Breast epithelium (tissue), 4 donors: Measurements from ENCODE around the gene GPC6. TPM values are rescaled to one million over a fixed set of nuclear protein-coding genes. Genes with fewer than 3 reads are reported as not detected.

Source experiments
- DNase-seq, 2 donors: peaks; one replicate each; pipeline ENCODE4 v3.0.0-alpha.2; 2019; ENCODE audit warnings: low spot score in 2 of 2
- H3K27ac ChIP-seq, 2 donors: fragments of 200-600 bp; sonication (generic) in 1 of 2; one replicate each; pipeline ENCODE4 v1.5.1; 2016 to 2019; ENCODE audit warnings: mild to moderate bottlenecking in 1 of 2
- H3K27me3 ChIP-seq, 2 donors: fragments of 200-600 bp; sonication (generic) in 1 of 2; one replicate each; pipeline versions ENCODE4 v1.5.1 to v1.6.0; 2017 to 2019; ENCODE audit warnings: control low read depth in 1 of 2, mild to moderate bottlenecking in 1 of 2
- H3K36me3 ChIP-seq: fragments of 200-600 bp; one replicate; pipeline ENCODE4 v1.5.1; 2019
- H3K4me1 ChIP-seq, 2 donors: fragments of 200-600 bp; sonication (generic); one replicate each; pipeline ENCODE4 v1.5.1; 2016 to 2019; ENCODE audit warnings: control low read depth in 1 of 2
- H3K4me3 ChIP-seq, 3 donors: fragments of 200-600 bp; sonication (generic); 1 replicate in 2 of 3; 2 replicates in 1 of 3; pipeline ENCODE4 v1.5.1; 2016 to 2019; ENCODE audit warnings: mild to moderate bottlenecking in 3 of 3, moderate library complexity in 2 of 3
- H3K9me3 ChIP-seq, 2 donors: fragments of 200-600 bp; sonication (generic) in 1 of 2; one replicate each; pipeline ENCODE4 v1.5.1; 2016 to 2019; ENCODE audit warnings: control low read depth in 1 of 2
- CTCF ChIP-seq, 3 donors: fragments of 450-650 bp; IDR thresholded peaks; one replicate each; pipeline ENCODE4 v1.5.1; 2016 to 2017; ENCODE audit warnings: antibody characterized with exemption in 3 of 3, mild to moderate bottlenecking in 3 of 3, moderate library complexity in 3 of 3
- POLR2A ChIP-seq: fragments of 450-650 bp; IDR thresholded peaks from one replicate; pipeline ENCODE4 v1.6.1; 2016; ENCODE audit warnings: antibody characterized with exemption, mild to moderate bottlenecking, moderate library complexity
- POLR2AphosphoS5 ChIP-seq, 3 donors: sonication (generic); formaldehyde crosslinking; IDR thresholded peaks; one replicate each; pipeline ENCODE4 v1.6.1; 2017; ENCODE audit warnings: antibody characterized with exemption in 3 of 3
- intact Hi-C: fragments of 100-400 bp; cut with DNase I; formaldehyde crosslinking; loops from one replicate; pipeline ENCODE4 v1.15.1; 2023; ENCODE audit warnings: low total_unique reads
- total RNA-seq, 3 donors: library from RNA; depleted of rRNA; stranded (reverse); fragments of >200 nt; gene quantifications; one replicate each; pipeline ENCODE4 v1.1.0, GENCODE V29; 2016

GPC6 gene
- total RNA-seq, 3 donors from 2014 or later, result 3.5 to 44.0 (median 4.9) TPM

GRCh38 chr13:93226065-93226622 is 463 bp upstream of the GPC6 start:
- H3K9me3 ChIP-seq, result no peaks in the 10 kb centered on the region
- no peak overlapping the region for H3K27ac ChIP-seq
- DNase-seq, result no peak
- H3K36me3 ChIP-seq, result no peaks in the 10 kb centered on the region
- no peaks in the 10 kb centered on the region for H3K4me1 ChIP-seq
- H3K4me3 ChIP-seq, result peak overlapping the region; percentile 58 to 71 (median 66)
- intact Hi-C loops, result no loop called here
- H3K27me3 ChIP-seq, result peaks cover 0 to 25% of the 10 kb centered on the region in 2 donors
- TF ChIP-seq CTCF (IDR thresholded peaks at IDR 0.05), result no peak
- no peak for TF ChIP-seq POLR2A

GRCh38 chr13:93227280-93227877 is 772 bp downstream of the GPC6 start:
- H3K9me3 ChIP-seq, result no peaks in the 10 kb centered on the region
- H3K27me3 ChIP-seq, result peaks cover 0 to 25% of the 10 kb centered on the region in 2 donors
- no peaks in the 10 kb centered on the region for H3K36me3 ChIP-seq
- intact Hi-C loops, result no loop called here
- H3K4me1 ChIP-seq, result no peaks in the 10 kb centered on the region
- TF ChIP-seq CTCF (IDR thresholded peaks at IDR 0.05) (no peak), POLR2A (no peak), POLR2AphosphoS5 (IDR thresholded peaks at IDR 0.05) (no peak)
- H3K27ac ChIP-seq, result peak overlapping the region in 1 of 2 donors; percentile 72
- DNase-seq, result no peak
- H3K4me3 ChIP-seq, result peak overlapping the region; percentile 58 to 71 (median 66)

GRCh38 chr13:93227878-93228642 is 1.5 kb downstream of the GPC6 start:
- Histone ChIP-seq H3K4me3 (peak overlapping the region; percentile 58 to 71 (median 66)), H3K9me3 (no peaks in the 10 kb centered on the region), H3K4me1 (no peaks in the 10 kb centered on the region), H3K27me3 (peaks cover 0 to 25% of the 10 kb centered on the region in 2 donors), H3K36me3 (no peaks in the 10 kb centered on the region), H3K27ac (peak overlapping the region in 1 of 2 donors; percentile 72)
- no peak for TF ChIP-seq CTCF (IDR thresholded peaks at IDR 0.05)
- no peak for TF ChIP-seq POLR2A
- no peak for TF ChIP-seq POLR2AphosphoS5 (IDR thresholded peaks at IDR 0.05)
- no peak for DNase-seq
- intact Hi-C loops, result no loop called here

- H3K27ac ChIP-seq, result peak overlapping the region in 1 of 2 donors; percentile 72
- peak overlapping the region; percentile 58 to 71 (median 66) for H3K4me3 ChIP-seq
- no peaks in the 10 kb centered on the region for H3K36me3 ChIP-seq
- no peaks in the 10 kb centered on the region for H3K4me1 ChIP-seq
- H3K27me3 ChIP-seq, result peaks cover 0 to 25% of the 10 kb centered on the region in 2 donors
- intact Hi-C loops, result no loop called here
- no peaks in the 10 kb centered on the region for H3K9me3 ChIP-seq
- TF ChIP-seq POLR2AphosphoS5 (IDR thresholded peaks at IDR 0.05), result no peak
- no peak for TF ChIP-seq POLR2A
- TF ChIP-seq CTCF (IDR thresholded peaks at IDR 0.05), result no peak
- DNase-seq, result no peak
Measured at GRCh38 chr13:93228643-93228937, 2.0 kb downstream of the GPC6 start.

GRCh38 chr13:93230261-93230855 is 3.8 kb downstream of the GPC6 start:
- no peak overlapping the region for H3K27ac ChIP-seq
- no peak for DNase-seq
- no peak overlapping the region for H3K4me3 ChIP-seq
- TF ChIP-seq CTCF (IDR thresholded peaks at IDR 0.05), result no peak
- no peak for TF ChIP-seq POLR2A
- TF ChIP-seq POLR2AphosphoS5 (IDR thresholded peaks at IDR 0.05), result no peak
- no peaks in the 10 kb centered on the region for H3K4me1 ChIP-seq
- peaks cover 0 to 25% of the 10 kb centered on the region in 2 donors for H3K27me3 ChIP-seq
- intact Hi-C loops, result no loop called here
- H3K36me3 ChIP-seq, result no peaks in the 10 kb centered on the region
- no peaks in the 10 kb centered on the region for H3K9me3 ChIP-seq
